ENCODE measurements around the gene GTF3C5. TPM values are rescaled to one million over a fixed set of nuclear protein-coding genes. Genes with fewer than 3 reads are reported as not detected.

GTF3C5 gene
- polyA plus RNA-seq, 1 donor from 2014 or later, result 103 TPM

- H3K4me2 ChIP-seq (ENCODE audit: low read length), result peak overlapping the region; percentile 76
- no peaks in the 10 kb centered on the region for H4K20me1 ChIP-seq (ENCODE audit: insufficient read depth)
- H3K36me3 ChIP-seq (ENCODE audit: insufficient read depth, low read length), result no peaks in the 10 kb centered on the region
- no peak overlapping the region for H2AFZ ChIP-seq (ENCODE audit: low read depth, low read length)
- no peaks in the 10 kb centered on the region for H3K9me2 ChIP-seq (ENCODE audit: insufficient read depth, low read length)
- H3K79me2 ChIP-seq (replicated peaks; ENCODE audit: insufficient read depth, low read length), result peaks cover 55% of the 10 kb centered on the region
- no peaks in the 10 kb centered on the region for H3K27me3 ChIP-seq (ENCODE audit: insufficient read depth, low read depth, low read length)
- H3K9me3 ChIP-seq (ENCODE audit: low read length), result no peaks in the 10 kb centered on the region
- H3K4me3 ChIP-seq (ENCODE audit: low read length), result peak overlapping the region; percentile 86
- H3K27ac ChIP-seq (ENCODE audit: low read length), result no peak overlapping the region
- H3K9ac ChIP-seq (ENCODE audit: low read length), result peak overlapping the region; percentile 91
- no peaks in the 10 kb centered on the region for H3F3A ChIP-seq (ENCODE audit: insufficient read depth, low read length, poor library complexity, severe bottlenecking)
- TF ChIP-seq, protein P1, sequence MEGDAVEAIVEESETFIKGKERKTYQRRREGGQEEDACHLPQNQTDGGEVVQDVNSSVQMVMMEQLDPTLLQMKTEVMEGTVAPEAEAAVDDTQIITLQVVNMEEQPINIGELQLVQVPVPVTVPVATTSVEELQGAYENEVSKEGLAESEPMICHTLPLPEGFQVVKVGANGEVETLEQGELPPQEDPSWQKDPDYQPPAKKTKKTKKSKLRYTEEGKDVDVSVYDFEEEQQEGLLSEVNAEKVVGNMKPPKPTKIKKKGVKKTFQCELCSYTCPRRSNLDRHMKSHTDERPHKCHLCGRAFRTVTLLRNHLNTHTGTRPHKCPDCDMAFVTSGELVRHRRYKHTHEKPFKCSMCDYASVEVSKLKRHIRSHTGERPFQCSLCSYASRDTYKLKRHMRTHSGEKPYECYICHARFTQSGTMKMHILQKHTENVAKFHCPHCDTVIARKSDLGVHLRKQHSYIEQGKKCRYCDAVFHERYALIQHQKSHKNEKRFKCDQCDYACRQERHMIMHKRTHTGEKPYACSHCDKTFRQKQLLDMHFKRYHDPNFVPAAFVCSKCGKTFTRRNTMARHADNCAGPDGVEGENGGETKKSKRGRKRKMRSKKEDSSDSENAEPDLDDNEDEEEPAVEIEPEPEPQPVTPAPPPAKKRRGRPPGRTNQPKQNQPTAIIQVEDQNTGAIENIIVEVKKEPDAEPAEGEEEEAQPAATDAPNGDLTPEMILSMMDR (IDR thresholded peaks at IDR 0.05; ENCODE audit: poor library complexity, severe bottlenecking), result no peak
- no peak for TF ChIP-seq TAF1 (IDR thresholded peaks at IDR 0.05; ENCODE audit: low read depth)
- no peak for TF ChIP-seq EP300 (conservative IDR thresholded peaks at IDR 0.05; ENCODE audit: poor library complexity, severe bottlenecking)
Observed at GRCh38 chr9:133032171-133032570, 1.4 kb downstream of the GTF3C5 start.

GRCh38 chr9:133035669-133036068 is 4.9 kb downstream of the GTF3C5 start:
- H3K9me2 ChIP-seq (ENCODE audit: insufficient read depth, low read length), result no peaks in the 10 kb centered on the region
- H3K79me2 ChIP-seq (replicated peaks; ENCODE audit: insufficient read depth, low read length), result peaks cover 72% of the 10 kb centered on the region
- no peaks in the 10 kb centered on the region for H4K20me1 ChIP-seq (ENCODE audit: insufficient read depth)
- no peak overlapping the region for H3K27ac ChIP-seq (ENCODE audit: low read length)
- H3K36me3 ChIP-seq (ENCODE audit: insufficient read depth, low read length), result no peaks in the 10 kb centered on the region
- H3K9ac ChIP-seq (ENCODE audit: low read length), result no peak overlapping the region
- no peak overlapping the region for H3K4me3 ChIP-seq (ENCODE audit: low read length)
- no peaks in the 10 kb centered on the region for H3F3A ChIP-seq (ENCODE audit: insufficient read depth, low read length, poor library complexity, severe bottlenecking)
- H2AFZ ChIP-seq (ENCODE audit: low read depth, low read length), result no peak overlapping the region
- no peaks in the 10 kb centered on the region for H3K9me3 ChIP-seq (ENCODE audit: low read length)
- H3K4me2 ChIP-seq (ENCODE audit: low read length), result no peak overlapping the region
- TF ChIP-seq, protein P2, sequence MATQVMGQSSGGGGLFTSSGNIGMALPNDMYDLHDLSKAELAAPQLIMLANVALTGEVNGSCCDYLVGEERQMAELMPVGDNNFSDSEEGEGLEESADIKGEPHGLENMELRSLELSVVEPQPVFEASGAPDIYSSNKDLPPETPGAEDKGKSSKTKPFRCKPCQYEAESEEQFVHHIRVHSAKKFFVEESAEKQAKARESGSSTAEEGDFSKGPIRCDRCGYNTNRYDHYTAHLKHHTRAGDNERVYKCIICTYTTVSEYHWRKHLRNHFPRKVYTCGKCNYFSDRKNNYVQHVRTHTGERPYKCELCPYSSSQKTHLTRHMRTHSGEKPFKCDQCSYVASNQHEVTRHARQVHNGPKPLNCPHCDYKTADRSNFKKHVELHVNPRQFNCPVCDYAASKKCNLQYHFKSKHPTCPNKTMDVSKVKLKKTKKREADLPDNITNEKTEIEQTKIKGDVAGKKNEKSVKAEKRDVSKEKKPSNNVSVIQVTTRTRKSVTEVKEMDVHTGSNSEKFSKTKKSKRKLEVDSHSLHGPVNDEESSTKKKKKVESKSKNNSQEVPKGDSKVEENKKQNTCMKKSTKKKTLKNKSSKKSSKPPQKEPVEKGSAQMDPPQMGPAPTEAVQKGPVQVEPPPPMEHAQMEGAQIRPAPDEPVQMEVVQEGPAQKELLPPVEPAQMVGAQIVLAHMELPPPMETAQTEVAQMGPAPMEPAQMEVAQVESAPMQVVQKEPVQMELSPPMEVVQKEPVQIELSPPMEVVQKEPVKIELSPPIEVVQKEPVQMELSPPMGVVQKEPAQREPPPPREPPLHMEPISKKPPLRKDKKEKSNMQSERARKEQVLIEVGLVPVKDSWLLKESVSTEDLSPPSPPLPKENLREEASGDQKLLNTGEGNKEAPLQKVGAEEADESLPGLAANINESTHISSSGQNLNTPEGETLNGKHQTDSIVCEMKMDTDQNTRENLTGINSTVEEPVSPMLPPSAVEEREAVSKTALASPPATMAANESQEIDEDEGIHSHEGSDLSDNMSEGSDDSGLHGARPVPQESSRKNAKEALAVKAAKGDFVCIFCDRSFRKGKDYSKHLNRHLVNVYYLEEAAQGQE (IDR thresholded peaks at IDR 0.05; ENCODE audit: borderline replicate concordance), result no peak
- TF ChIP-seq, protein P1 (IDR thresholded peaks at IDR 0.05; ENCODE audit: poor library complexity, severe bottlenecking), result no peak
- TF ChIP-seq RAD21 (conservative IDR thresholded peaks at IDR 0.05) (no peak), POLR2AphosphoS5 (IDR thresholded peaks at IDR 0.05) (no peak), MXI1 (conservative IDR thresholded peaks at IDR 0.05; ENCODE audit: poor library complexity, severe bottlenecking) (no peak), TAF1 (IDR thresholded peaks at IDR 0.05; ENCODE audit: low read depth) (no peak), SMC3 (conservative IDR thresholded peaks at IDR 0.05; ENCODE audit: poor library complexity) (no peak), EP300 (conservative IDR thresholded peaks at IDR 0.05; ENCODE audit: poor library complexity, severe bottlenecking) (no peak), EZH2 (IDR thresholded peaks at IDR 0.05; ENCODE audit: borderline replicate concordance, insufficient read depth, low read length, poor library complexity, severe bottlenecking) (no peak)
- no peaks in the 10 kb centered on the region for H3K27me3 ChIP-seq (ENCODE audit: insufficient read depth, low read depth, low read length)

Measured in neural cell (in vitro differentiated cells).